ENCODE measurements around the gene MORN5.

GRCh38 chr9:122213589-122214413, 54.1 kb downstream of the MORN5 start:
- TF ChIP-seq CTCF (IDR thresholded peaks at IDR 0.05) (no peak), POLR2A (IDR thresholded peaks at IDR 0.05) (no peak)

All from stomach (tissue), 4 donors.